SW 1271 (cell line): ENCODE data around the gene CBFA2T3.
"Not testable (repeated sequence)": the region's sequence is repeated elsewhere in the genome, so short reads cannot be mapped to it uniquely, and the experiment has no call there.

Experiments
- DNase-seq, 2 experiments: peaks; one replicate each; lab custom pipeline; 2025; lab: John Stamatoyannopoulos, UW

CBFA2T3 gene

GRCh38 chr16:88907768-88908167 is 69.2 kb downstream of the CBFA2T3 start:
- DNase-seq: peak in 1 of 2 experiments; percentile 32

- no peak for DNase-seq
Observed at GRCh38 chr16:88906535-88907105, 70.4 kb downstream of the CBFA2T3 start.

DNA sequence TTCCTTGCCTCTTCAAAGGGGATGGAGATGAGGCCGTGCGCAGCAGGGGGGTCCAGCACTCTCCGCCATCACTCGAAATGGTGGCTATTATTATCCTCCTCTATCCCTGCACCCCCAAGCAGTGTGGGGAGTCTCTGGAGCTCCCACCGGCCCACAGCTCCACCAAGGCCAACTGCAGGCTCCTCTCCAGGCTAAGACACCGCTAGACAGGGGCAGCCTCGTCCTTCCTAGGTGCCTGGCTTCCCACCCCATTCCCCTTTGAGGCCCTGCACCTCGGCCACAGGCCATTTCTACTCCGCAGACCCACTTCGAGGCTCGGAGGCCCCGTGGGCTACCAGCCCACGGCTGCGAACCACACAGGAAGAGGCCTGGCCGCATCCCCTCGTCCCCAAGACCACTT is 71.0 kb downstream of the CBFA2T3 start:
- DNase-seq: no peak

- no peak for DNase-seq
Observed at GRCh38 chr16:88905563-88905962, 71.4 kb downstream of the CBFA2T3 start.

- DNase-seq: no peak
Observed at GRCh38 chr16:88904676-88905365, 72.2 kb downstream of the CBFA2T3 start.

GRCh38 chr16:88903267-88903666 is 73.7 kb downstream of the CBFA2T3 start:
- no peak for DNase-seq

- DNase-seq: no peak
Observed at GRCh38 chr16:88902744-88903143, 74.3 kb downstream of the CBFA2T3 start.

DNA sequence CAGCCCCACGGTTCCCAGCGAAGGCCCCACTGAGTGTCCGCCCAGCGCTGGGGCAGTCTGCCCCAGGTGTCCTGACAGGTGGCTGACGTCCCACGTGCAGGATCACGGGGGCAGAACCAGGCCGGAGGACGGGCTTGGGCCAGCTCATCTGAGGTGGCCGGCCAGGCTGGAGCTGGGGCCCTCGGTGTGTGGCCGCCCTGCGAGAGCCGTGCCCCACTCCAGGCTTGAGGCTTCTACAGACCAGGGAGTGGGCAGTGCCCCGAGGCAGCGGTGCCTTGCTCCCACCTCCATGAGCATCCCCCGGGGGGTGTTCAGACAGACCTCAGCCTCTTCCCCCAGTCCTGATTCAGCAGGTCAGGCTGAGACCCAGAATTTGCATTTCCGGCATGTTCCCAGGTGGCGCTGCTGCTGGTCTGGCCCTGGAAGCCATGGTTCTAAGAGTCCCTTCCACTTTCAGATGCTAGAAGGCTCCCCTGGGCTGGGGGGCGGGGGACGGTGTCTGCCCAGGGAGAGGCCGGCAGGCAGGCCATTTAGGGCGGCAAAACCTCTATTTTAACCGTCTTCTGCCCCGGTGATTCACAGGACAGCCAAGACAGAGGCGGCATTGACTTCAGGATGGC is 75.2 kb downstream of the CBFA2T3 start:
- DNase-seq: no peak

GRCh38 chr16:88900662-88901052 is 76.3 kb downstream of the CBFA2T3 start:
- DNase-seq: no peak

DNA sequence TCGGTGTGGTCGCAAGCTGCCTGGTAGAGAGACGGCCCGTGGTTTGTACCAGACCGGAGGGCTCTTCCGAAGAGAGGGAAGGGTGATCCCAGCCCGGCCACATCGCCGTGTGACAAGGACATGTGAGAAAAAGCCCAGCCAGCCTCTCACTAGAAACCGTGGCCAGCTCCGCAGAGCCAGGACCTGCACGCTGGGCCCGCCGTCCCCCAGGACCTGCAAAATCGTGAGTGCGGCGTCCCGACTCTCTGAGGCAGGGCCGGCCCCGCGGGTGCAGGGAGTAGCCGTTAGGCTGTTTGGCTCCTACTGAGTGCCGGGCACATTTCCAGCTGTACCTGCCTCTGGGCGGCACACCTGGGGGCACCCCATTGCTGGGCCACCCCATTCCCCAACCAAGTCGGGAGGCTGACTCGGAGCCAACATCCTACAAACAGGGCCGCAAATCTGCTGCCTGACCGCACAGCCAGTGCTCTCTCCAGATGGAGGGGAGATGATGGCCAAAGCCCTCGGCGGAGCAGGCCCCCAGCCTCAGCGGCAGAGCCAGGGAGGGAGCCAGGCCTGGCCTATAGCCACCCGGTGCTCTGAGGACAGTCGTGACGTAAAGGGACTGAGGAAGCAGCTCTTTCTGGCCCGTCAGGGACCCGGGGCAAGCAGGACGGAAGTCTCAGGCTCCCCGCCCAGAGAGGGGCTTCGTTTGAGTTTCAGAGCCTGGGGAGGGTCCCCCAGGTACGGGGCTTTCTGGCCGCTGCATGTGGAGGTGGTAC is 76.9 kb downstream of the CBFA2T3 start:
- DNase-seq: no peak

GRCh38 chr16:88897696-88898425 is 79.1 kb downstream of the CBFA2T3 start:
- DNase-seq: no peak

DNA sequence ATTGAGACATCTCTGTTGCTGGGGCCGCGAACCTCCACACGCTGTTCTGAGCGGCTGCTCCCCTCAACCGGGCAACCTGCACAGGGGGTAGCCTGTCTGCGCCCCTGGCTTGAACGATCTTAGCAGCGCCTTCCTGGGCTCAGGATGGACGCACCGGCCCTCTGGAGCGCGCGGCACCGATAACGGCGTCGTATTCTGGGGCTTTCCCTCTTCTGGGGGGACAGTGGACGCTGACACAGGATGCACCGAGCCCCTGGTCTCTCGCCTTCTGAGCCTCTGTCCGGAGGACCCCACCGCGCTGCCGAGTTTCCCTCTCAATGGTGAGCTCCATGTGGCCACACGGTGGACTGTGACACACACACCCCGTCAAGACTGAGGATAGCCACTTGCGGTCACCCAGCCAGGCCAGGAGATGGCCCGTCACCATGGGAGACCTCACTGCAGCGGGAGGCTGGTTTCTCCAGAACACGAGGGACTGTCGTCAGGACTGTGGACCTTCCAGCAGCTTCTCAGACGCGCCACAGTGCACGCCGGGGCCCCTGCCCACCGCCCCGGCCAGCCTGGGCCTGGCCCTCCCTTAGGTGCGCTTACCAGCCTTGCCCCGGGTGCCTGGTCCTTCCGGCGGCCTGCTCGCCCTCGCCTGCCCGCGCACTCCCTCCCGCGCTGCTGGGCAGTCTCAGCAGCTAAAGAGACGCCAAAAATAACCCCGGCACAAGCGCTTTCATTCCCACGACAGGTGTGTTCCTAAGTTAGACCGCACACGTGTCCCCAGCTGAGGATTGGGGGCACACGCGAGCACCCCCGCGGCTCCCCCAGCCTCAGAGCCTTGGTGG is 80.6 kb downstream of the CBFA2T3 start:
- DNase-seq: no peak

DNA sequence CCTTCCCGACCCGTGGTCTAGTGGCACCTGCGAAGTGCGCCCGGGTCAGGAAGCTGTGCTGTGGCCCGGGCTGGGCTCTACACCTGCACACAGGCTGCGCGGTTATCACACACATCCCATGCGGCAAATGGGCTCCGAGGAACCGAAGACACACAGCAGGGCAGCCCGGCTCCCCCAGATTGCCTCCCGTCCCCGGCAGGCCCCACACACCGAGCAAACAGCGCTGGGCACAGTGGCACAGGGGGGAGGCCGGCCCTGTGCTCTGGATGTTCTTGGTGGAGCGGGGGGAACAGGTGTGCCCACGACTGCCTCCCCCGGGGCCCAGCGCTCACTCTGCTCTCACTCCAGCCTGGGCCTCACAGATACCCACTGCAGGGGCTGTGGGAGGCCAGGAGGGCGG is 81.7 kb downstream of the CBFA2T3 start:
- DNase-seq: no peak

GRCh38 chr16:88894681-88895300 is 82.2 kb downstream of the CBFA2T3 start:
- no peak for DNase-seq

DNA sequence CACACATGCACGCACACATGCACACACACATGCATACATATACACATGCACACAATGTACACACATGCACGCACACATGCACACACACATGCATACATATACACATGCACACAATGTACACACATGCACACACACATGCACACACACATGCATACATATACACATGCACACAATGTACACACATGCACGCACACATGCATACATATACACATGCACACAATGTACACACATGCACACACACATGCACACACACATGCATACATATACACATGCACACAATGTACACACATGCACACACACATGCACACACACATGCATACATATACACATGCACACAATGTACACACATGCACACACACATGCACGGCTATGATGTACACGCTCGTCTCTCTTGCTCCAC is 82.7 kb downstream of the CBFA2T3 start:
- DNase-seq: not testable (repeated sequence)

DNA sequence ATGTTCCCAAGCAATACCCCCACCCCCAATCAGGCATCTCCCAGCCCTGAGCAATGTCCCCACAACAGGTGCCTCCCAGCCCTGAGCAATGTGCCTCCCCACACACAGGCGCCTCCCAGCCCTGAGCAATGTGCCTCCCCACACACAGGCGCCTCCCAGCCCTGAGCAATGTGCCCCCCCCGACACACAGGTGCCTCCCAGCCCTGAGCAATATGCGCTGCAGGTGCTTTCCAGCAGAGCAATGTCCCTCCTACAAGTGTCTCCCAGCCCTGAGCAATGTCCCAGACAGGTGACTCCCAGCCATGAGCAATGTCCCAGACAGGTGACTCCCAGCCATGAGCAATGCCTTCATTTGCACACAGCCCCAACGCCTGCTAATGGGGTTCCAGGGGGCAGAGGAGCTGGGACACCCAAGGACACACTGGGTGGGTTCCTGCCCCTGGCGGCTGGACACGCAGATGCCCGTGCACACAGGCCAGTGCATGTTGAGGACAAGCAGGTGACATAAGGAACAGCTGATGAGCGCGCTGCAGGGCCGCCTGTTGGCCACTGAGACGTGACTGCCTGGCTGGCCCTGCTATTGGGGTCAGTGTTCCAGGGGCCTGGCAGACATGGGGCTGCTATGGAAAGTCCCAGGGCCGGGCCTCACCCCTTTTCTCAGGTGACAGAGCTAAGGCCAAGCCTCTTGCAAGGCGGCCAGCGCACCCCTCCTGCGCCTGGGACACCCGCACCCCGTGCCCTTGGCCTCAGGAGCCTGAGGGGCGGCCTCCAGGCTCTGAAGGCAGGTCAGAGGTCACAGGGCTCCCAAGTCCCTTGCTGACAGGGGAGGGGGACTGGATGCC is 83.7 kb downstream of the CBFA2T3 start:
- DNase-seq: no peak

- no peak for DNase-seq
Observed at GRCh38 chr16:88892065-88892464, 84.9 kb downstream of the CBFA2T3 start.

- no peak for DNase-seq
Observed at GRCh38 chr16:88891083-88891482, 85.9 kb downstream of the CBFA2T3 start.

DNA sequence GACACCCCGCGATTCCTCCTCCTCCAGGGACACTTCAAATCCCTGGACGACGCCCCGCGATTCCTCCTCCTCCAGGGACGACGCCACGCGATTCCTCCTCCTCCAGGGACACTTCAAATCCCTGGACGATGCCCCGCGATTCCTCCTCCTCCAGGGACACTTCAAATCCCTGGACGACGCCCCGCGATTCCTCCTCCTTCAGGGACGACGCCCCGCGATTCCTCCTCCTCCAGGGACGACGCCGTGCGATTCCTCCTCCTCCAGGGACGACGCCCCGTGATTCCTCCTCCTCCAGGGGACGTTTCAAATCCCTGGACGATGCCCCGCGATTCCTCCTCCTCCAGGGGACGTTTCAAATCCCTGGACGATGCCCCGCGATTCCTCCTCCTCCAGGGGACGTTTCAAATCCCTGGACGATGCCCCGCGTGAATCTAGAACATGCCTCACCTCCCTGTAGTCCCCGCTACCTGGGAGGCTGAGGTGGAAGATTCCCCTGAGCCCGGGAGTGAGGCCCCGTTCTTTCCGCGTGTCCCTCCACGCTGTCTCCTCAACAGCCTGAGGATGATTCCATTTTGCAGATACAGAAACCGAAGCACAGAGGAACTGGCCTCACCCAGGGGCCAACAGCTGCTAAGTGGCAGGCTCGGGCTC is 87.2 kb downstream of the CBFA2T3 start:
- not testable (repeated sequence) for DNase-seq
